Hepatocyte (in vitro differentiated cells): Measurements from ENCODE around the gene SLC25A30.

Experiments used
- EZH2 ChIP-seq: fragments of 200-600 bp; sonication (generic); IDR thresholded peaks from 2 replicates; pipeline ENCODE4 v1.6.1; 2016; ENCODE audit warnings: antibody characterized with exemption, mild to moderate bottlenecking, borderline replicate concordance
- TF ChIP-seq, protein P1 (sequence below): fragments of 200-600 bp; sonication (generic); IDR thresholded peaks from 2 replicates; pipeline ENCODE4 v1.5.1; 2016; ENCODE audit warnings: antibody characterized with exemption, mild to moderate bottlenecking; ENCODE audit not compliant: poor library complexity

GRCh38 chr13:45436332-45436731 is 18.2 kb upstream of the SLC25A30 start:
- TF ChIP-seq, protein P1, sequence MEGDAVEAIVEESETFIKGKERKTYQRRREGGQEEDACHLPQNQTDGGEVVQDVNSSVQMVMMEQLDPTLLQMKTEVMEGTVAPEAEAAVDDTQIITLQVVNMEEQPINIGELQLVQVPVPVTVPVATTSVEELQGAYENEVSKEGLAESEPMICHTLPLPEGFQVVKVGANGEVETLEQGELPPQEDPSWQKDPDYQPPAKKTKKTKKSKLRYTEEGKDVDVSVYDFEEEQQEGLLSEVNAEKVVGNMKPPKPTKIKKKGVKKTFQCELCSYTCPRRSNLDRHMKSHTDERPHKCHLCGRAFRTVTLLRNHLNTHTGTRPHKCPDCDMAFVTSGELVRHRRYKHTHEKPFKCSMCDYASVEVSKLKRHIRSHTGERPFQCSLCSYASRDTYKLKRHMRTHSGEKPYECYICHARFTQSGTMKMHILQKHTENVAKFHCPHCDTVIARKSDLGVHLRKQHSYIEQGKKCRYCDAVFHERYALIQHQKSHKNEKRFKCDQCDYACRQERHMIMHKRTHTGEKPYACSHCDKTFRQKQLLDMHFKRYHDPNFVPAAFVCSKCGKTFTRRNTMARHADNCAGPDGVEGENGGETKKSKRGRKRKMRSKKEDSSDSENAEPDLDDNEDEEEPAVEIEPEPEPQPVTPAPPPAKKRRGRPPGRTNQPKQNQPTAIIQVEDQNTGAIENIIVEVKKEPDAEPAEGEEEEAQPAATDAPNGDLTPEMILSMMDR = no peak
- no peak for TF ChIP-seq EZH2
